H1 (cell line): Measurements from ENCODE around the gene AP5Z1. TPM values are rescaled to one million over a fixed set of nuclear protein-coding genes. Genes with fewer than 3 reads are reported as not detected.

Experiments used
- EP300 ChIP-seq, 2 experiments: IDR thresholded peaks; 1 replicate in 1 of 2; 2 replicates in 1 of 2; pipeline ENCODE4 v1.6.1; 2011 to 2012; ENCODE audit warnings: low read depth in 2 of 2, low read length in 2 of 2, mild to moderate bottlenecking in 2 of 2, borderline replicate concordance in 1 of 2, inconsistent platforms in 1 of 2, moderate library complexity in 1 of 2
- EZH2 ChIP-seq: fragments of 200-600 bp; sonication (generic); IDR thresholded peaks from 2 replicates; pipeline ENCODE4 v1.7.1; 2012; ENCODE audit warnings: low read depth, mild to moderate bottlenecking, moderate library complexity, low read length, inconsistent platforms; ENCODE audit not compliant: severe bottlenecking
- GTF2F1 ChIP-seq: IDR thresholded peaks from 2 replicates; pipeline ENCODE4 v1.6.1; 2012; ENCODE audit warnings: low read depth, low read length, improper control_type of control experiment, borderline replicate concordance
- HDAC2 ChIP-seq, 2 experiments: fragments of 300-600 bp in 1 of 2; sonication (generic) in 1 of 2; IDR thresholded peaks; 2 replicates each; pipeline ENCODE4 v1.6.1; 2011 to 2012; ENCODE audit warnings: low read depth in 2 of 2, low read length in 2 of 2, mild to moderate bottlenecking in 2 of 2, moderate library complexity in 2 of 2, borderline replicate concordance in 1 of 2, inconsistent platforms in 1 of 2
- JUND ChIP-seq: IDR thresholded peaks from 2 replicates; pipeline ENCODE4 v1.6.1; 2011; ENCODE audit warnings: mild to moderate bottlenecking, improper control_type of control experiment, low read length
- POLR2A ChIP-seq, 2 experiments: IDR thresholded peaks; 1 replicate in 1 of 2; 2 replicates in 1 of 2; pipeline ENCODE4 v1.6.1; 2011; ENCODE audit warnings: low read depth in 2 of 2, low read length in 2 of 2, mild to moderate bottlenecking in 2 of 2; ENCODE audit errors: control extremely low read depth in 1 of 2
- SP4 ChIP-seq: IDR thresholded peaks from 2 replicates; pipeline ENCODE4 v1.6.1; 2012; ENCODE audit warnings: low read length, inconsistent platforms
- polyA plus RNA-seq, 7 experiments: library from polyadenylated mRNA; depleted of rRNA in 3 of 7; stranded (reverse) in 5 of 7; unstranded in 2 of 7; fragments of >200 nt in 5 of 7; fragments of 200-250 nt in 2 of 7; gene quantifications; 1 replicate in 5 of 7; 2 replicates in 1 of 7; 4 replicates in 1 of 7; pipeline versions ENCODE4 v1.2.1 to v1.2.3, GENCODE V29; 2011 to 2013; ENCODE audit warnings: missing spikeins in 2 of 7, mixed read lengths in 2 of 7
- total RNA-seq: library from RNA; stranded (reverse); fragmentation: NEBNext Ultra II Directional; extraction: Animal tissue kit (Norgen Biotek cat#: 25700); gene quantifications from 2 replicates; pipeline ENCODE4 v1.2.1, GENCODE V29; 2021
- TF ChIP-seq, protein P1 (sequence below): fragments of 300-600 bp; sonication (generic); IDR thresholded peaks from 2 replicates; pipeline ENCODE4 v1.7.1; 2012; ENCODE audit warnings: low read length, moderate library complexity, mild to moderate bottlenecking, inconsistent platforms; ENCODE audit not compliant: insufficient replicate concordance
- TF ChIP-seq, protein P2 (sequence below): IDR thresholded peaks from 2 replicates; pipeline ENCODE4 v1.6.1; 2012; ENCODE audit warnings: inconsistent platforms

The AP5Z1 gene
- total and polyA plus RNA-seq, 2 of the 8 experiments (the other 6 are each of a cell fraction or from before 2014, with no cell fraction given) = 24.0 to 24.7 TPM

- TF ChIP-seq, protein P1, sequence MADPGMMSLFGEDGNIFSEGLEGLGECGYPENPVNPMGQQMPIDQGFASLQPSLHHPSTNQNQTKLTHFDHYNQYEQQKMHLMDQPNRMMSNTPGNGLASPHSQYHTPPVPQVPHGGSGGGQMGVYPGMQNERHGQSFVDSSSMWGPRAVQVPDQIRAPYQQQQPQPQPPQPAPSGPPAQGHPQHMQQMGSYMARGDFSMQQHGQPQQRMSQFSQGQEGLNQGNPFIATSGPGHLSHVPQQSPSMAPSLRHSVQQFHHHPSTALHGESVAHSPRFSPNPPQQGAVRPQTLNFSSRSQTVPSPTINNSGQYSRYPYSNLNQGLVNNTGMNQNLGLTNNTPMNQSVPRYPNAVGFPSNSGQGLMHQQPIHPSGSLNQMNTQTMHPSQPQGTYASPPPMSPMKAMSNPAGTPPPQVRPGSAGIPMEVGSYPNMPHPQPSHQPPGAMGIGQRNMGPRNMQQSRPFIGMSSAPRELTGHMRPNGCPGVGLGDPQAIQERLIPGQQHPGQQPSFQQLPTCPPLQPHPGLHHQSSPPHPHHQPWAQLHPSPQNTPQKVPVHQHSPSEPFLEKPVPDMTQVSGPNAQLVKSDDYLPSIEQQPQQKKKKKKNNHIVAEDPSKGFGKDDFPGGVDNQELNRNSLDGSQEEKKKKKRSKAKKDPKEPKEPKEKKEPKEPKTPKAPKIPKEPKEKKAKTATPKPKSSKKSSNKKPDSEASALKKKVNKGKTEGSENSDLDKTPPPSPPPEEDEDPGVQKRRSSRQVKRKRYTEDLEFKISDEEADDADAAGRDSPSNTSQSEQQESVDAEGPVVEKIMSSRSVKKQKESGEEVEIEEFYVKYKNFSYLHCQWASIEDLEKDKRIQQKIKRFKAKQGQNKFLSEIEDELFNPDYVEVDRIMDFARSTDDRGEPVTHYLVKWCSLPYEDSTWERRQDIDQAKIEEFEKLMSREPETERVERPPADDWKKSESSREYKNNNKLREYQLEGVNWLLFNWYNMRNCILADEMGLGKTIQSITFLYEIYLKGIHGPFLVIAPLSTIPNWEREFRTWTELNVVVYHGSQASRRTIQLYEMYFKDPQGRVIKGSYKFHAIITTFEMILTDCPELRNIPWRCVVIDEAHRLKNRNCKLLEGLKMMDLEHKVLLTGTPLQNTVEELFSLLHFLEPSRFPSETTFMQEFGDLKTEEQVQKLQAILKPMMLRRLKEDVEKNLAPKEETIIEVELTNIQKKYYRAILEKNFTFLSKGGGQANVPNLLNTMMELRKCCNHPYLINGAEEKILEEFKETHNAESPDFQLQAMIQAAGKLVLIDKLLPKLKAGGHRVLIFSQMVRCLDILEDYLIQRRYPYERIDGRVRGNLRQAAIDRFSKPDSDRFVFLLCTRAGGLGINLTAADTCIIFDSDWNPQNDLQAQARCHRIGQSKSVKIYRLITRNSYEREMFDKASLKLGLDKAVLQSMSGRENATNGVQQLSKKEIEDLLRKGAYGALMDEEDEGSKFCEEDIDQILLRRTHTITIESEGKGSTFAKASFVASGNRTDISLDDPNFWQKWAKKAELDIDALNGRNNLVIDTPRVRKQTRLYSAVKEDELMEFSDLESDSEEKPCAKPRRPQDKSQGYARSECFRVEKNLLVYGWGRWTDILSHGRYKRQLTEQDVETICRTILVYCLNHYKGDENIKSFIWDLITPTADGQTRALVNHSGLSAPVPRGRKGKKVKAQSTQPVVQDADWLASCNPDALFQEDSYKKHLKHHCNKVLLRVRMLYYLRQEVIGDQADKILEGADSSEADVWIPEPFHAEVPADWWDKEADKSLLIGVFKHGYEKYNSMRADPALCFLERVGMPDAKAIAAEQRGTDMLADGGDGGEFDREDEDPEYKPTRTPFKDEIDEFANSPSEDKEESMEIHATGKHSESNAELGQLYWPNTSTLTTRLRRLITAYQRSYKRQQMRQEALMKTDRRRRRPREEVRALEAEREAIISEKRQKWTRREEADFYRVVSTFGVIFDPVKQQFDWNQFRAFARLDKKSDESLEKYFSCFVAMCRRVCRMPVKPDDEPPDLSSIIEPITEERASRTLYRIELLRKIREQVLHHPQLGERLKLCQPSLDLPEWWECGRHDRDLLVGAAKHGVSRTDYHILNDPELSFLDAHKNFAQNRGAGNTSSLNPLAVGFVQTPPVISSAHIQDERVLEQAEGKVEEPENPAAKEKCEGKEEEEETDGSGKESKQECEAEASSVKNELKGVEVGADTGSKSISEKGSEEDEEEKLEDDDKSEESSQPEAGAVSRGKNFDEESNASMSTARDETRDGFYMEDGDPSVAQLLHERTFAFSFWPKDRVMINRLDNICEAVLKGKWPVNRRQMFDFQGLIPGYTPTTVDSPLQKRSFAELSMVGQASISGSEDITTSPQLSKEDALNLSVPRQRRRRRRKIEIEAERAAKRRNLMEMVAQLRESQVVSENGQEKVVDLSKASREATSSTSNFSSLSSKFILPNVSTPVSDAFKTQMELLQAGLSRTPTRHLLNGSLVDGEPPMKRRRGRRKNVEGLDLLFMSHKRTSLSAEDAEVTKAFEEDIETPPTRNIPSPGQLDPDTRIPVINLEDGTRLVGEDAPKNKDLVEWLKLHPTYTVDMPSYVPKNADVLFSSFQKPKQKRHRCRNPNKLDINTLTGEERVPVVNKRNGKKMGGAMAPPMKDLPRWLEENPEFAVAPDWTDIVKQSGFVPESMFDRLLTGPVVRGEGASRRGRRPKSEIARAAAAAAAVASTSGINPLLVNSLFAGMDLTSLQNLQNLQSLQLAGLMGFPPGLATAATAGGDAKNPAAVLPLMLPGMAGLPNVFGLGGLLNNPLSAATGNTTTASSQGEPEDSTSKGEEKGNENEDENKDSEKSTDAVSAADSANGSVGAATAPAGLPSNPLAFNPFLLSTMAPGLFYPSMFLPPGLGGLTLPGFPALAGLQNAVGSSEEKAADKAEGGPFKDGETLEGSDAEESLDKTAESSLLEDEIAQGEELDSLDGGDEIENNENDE = no peak
- TF ChIP-seq POLR2A (IDR thresholded peaks at IDR 0.05; ENCODE audit: control extremely low read depth in 1 of 2, low read depth in 2 of 2, low read length in 2 of 2) (no peak), SP4 (no peak), GTF2F1 (no peak), JUND (no peak), EP300 (IDR thresholded peaks at IDR 0.05; ENCODE audit: borderline replicate concordance in 1 of 2, low read depth in 2 of 2, low read length in 2 of 2) (no peak), HDAC2 (IDR thresholded peaks at IDR 0.05; ENCODE audit: borderline replicate concordance in 1 of 2, low read depth in 2 of 2, low read length in 2 of 2) (no peak), EZH2 (no peak)
- TF ChIP-seq, protein P2, sequence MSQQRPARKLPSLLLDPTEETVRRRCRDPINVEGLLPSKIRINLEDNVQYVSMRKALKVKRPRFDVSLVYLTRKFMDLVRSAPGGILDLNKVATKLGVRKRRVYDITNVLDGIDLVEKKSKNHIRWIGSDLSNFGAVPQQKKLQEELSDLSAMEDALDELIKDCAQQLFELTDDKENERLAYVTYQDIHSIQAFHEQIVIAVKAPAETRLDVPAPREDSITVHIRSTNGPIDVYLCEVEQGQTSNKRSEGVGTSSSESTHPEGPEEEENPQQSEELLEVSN = no peak
- TF ChIP-seq, all 59 proteins: peak for 0
Measured at GRCh38 chr7:4825081-4825480, 49.7 kb downstream of the AP5Z1 start (continued).
